Adrenal gland (tissue), 12 donors: Measurements from ENCODE around the gene NUF2. TPM values are rescaled to one million over a fixed set of nuclear protein-coding genes. Genes with fewer than 3 reads are reported as not detected.

ENCODE experiments used
- DNase-seq, 7 donors: peaks; one replicate each; pipeline ENCODE4 v3.0.0-alpha.2; 2019 to 2020
- H3K27ac ChIP-seq, 5 donors: fragments of 200-600 bp; sonication (generic) in 4 of 5; 1 replicate in 3 of 5; 2 replicates in 2 of 5; pipeline versions ENCODE4 v1.5.1 to v1.8.0; 2016 to 2020; ENCODE audit warnings: mild to moderate bottlenecking in 1 of 5
- H3K27me3 ChIP-seq: fragments of 200-600 bp; 2 replicates; pipeline ENCODE4 v1.8.0; 2021
- H3K36me3 ChIP-seq, 2 donors: fragments of 200-600 bp; replicated peaks in 1 of 2; 1 replicate in 1 of 2; 2 replicates in 1 of 2; pipeline versions ENCODE4 v1.5.1 to v1.8.0; 2018 to 2022
- H3K4me1 ChIP-seq, 2 donors: fragments of 200-600 bp; replicated peaks in 1 of 2; 1 replicate in 1 of 2; 2 replicates in 1 of 2; pipeline versions ENCODE4 v1.5.1 to v1.8.0; 2018 to 2021
- H3K4me3 ChIP-seq, 4 donors: fragments of 200-600 bp; sonication (generic) in 3 of 4; one replicate each; pipeline ENCODE4 v1.5.1; 2016 to 2018
- H3K9me3 ChIP-seq, 3 donors: fragments of 200-600 bp; sonication (generic) in 1 of 3; replicated peaks in 1 of 3; 1 replicate in 2 of 3; 2 replicates in 1 of 3; pipeline versions ENCODE4 v1.5.1 to v1.8.0; 2016 to 2021
- POLR2A ChIP-seq, 2 donors: fragments of 450-650 bp; IDR thresholded peaks; one replicate each; pipeline ENCODE4 v1.6.1; 2017; ENCODE audit warnings: antibody characterized with exemption in 2 of 2, mild to moderate bottlenecking in 2 of 2, moderate library complexity in 1 of 2
- WGBS, 4 donors: extraction: QIAGEN DNeasy Blood & Tissue Kit in 2 of 4; methylation state at CpG; one replicate each; pipeline versions ENCODE4 v1.1.5 to v1.1.7; 2013 to 2017; 5-methylcytosine and 5-hydroxymethylcytosine counted together
- intact Hi-C, 2 donors: fragments of 100-400 bp; cut with DNase I; formaldehyde crosslinking; loops; one replicate each; pipeline versions ENCODE4 v1.14.1 to v1.15.0; 2022 to 2023
- polyA plus RNA-seq, 3 donors: library from polyadenylated mRNA; stranded (reverse); fragments of 200-250 nt in 2 of 3; fragments of 350-450 nt in 1 of 3; fragmentation: Illumina TruSeq in 1 of 3; extraction: RNeasy Lipid Tissue Mini Kit (QIAGEN cat#74804) in 1 of 3; gene quantifications; one replicate each; pipeline ENCODE4 v1.2.3, GENCODE V29; 2013 to 2014
- total RNA-seq, 9 donors: library from RNA; depleted of rRNA in 4 of 9; stranded (reverse); fragments of >200 nt in 4 of 9; fragments of 120-200 nt in 1 of 9; fragmentation: NEBNext Ultra II Directional in 1 of 9; extraction: Animal tissue kit (Norgen Biotek cat#: 25700) in 1 of 9; gene quantifications; one replicate each; pipeline versions ENCODE4 v1.1.0 to v1.2.4, GENCODE V29; 2013 to 2023
- TF ChIP-seq, protein P1 (sequence below), 6 experiments: fragments of 450-650 bp in 4 of 6; fragments of 200-600 bp in 2 of 6; sonication (generic) in 1 of 6; IDR thresholded peaks; 1 replicate in 5 of 6; 2 replicates in 1 of 6; pipeline versions ENCODE4 v1.5.1 to v1.8.0; 2016 to 2021; ENCODE audit warnings: antibody characterized with exemption in 6 of 6, mild to moderate bottlenecking in 2 of 6, moderate library complexity in 1 of 6
- donor health status: healthy with polysubstance abuse.
- donor health status: Bipolar disorder and iron deficiency.
- donor health status: DM: yes; HTN: yes; CAD: no.
- donor health status: DM: no; HTN: no; CAD: no.
- donor health status: DM: no; HTN: no; CAD: no.
- donor health status: DM: yes; HTN: yes; CAD: no.

The NUF2 gene
- total and polyA plus RNA-seq, 12 donors, result 0.53 to 12.4 (median 1.0) TPM; not detected in 1

DNA sequence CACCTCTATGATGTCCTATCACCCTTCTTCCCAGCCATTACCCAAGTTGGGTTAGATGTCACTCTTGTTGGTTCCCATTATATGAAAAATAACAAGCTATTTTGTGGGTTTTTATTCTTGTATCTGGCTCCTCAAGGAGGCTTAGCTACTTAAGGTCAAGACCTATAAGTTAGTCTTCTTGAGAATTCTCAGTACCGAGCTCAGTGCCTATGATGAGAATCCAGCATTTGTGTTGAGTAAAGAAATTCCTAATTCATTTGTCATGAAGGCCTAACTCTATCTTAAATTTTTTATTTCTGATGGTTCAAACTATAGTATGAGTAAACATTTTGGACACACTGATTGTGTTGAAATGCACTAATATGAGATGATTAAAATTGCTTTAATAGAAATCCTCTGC is 15.9 kb downstream of the NUF2 start:
- TF ChIP-seq, protein P1, sequence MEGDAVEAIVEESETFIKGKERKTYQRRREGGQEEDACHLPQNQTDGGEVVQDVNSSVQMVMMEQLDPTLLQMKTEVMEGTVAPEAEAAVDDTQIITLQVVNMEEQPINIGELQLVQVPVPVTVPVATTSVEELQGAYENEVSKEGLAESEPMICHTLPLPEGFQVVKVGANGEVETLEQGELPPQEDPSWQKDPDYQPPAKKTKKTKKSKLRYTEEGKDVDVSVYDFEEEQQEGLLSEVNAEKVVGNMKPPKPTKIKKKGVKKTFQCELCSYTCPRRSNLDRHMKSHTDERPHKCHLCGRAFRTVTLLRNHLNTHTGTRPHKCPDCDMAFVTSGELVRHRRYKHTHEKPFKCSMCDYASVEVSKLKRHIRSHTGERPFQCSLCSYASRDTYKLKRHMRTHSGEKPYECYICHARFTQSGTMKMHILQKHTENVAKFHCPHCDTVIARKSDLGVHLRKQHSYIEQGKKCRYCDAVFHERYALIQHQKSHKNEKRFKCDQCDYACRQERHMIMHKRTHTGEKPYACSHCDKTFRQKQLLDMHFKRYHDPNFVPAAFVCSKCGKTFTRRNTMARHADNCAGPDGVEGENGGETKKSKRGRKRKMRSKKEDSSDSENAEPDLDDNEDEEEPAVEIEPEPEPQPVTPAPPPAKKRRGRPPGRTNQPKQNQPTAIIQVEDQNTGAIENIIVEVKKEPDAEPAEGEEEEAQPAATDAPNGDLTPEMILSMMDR (IDR thresholded peaks at IDR 0.05), result no peak
- TF ChIP-seq POLR2A (IDR thresholded peaks at IDR 0.05), result no peak
- Histone ChIP-seq H3K27ac (no peak overlapping the region), H3K27me3 (no peaks in the 10 kb centered on the region), H3K4me1 (no peaks in the 10 kb centered on the region), H3K36me3 (no peaks in the 10 kb centered on the region), H3K4me3 (no peak overlapping the region), H3K9me3 (no peaks in the 10 kb centered on the region)
- WGBS, 4 donors, result 95 to 100% (median 98%) methylated on average over 1 of the region's 1 CpG
- intact Hi-C loops, result no loop called here
- DNase-seq, result no peak

DNA sequence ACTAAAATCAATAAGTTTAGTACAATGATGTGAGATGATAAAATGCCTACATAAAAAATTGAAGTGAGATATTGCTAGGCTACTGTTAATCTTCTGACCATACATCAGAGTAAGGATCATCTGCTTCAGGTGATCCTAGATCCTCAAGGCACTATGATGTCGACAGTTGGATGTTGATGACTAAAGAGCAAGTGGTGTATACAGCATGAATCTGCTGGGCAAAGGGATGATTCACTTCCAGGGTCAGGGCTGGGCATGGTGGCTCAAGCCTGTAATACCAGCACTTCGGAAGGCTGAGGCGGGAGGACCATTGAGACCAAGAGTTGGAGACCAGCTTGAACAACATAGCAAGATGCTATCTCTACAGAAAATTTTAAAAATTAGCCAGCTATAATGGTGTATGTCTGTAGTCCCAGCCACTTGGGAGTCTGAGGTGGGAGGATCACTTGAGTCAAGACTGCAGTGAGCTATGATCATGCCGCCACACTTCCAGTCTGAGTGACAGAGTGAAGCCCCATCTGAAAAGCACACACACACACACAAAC is 24.6 kb downstream of the NUF2 start:
- Histone ChIP-seq H3K27me3 (no peaks in the 10 kb centered on the region), H3K4me1 (no peaks in the 10 kb centered on the region), H3K4me3 (no peak overlapping the region), H3K36me3 (no peaks in the 10 kb centered on the region), H3K27ac (no peak overlapping the region), H3K9me3 (no peaks in the 10 kb centered on the region)
- TF ChIP-seq, protein P1 (IDR thresholded peaks at IDR 0.05), result no peak
- TF ChIP-seq POLR2A (IDR thresholded peaks at IDR 0.05), result no peak
- WGBS, 4 donors, result 73 to 99% (median 91%) methylated on average over 4 of the region's 4 CpGs
- no peak for DNase-seq
- intact Hi-C loops, result no loop called here

DNA sequence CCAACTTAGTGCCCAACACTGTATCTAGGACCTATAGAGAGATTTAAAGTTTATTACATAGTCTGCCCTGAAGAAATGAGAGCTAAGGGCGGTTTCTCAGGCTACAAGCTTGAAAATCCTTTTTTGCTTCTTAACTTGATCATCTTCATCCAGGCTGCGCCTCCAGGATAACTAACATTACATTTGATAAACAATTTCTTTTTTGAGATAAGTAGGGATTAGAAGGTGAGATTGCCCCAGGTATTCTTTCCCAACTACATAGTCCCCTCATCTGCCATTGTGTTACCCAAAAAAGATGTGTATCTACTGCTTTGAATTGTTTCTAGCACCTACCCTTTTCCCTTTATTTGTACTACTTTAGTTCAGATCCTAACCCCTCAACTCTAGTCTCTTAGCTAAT is 25.4 kb downstream of the NUF2 start:
- no peak for DNase-seq
- H3K36me3 ChIP-seq, result no peaks in the 10 kb centered on the region
- H3K27ac ChIP-seq, result no peak overlapping the region
- H3K9me3 ChIP-seq, result no peaks in the 10 kb centered on the region
- no peaks in the 10 kb centered on the region for H3K4me1 ChIP-seq
- H3K27me3 ChIP-seq, result no peaks in the 10 kb centered on the region
- no peak for TF ChIP-seq POLR2A (IDR thresholded peaks at IDR 0.05)
- TF ChIP-seq, protein P1 (IDR thresholded peaks at IDR 0.05), result no peak
- no peak overlapping the region for H3K4me3 ChIP-seq
- 96 to 98% (median 97%) methylated on average over 2 of the region's 2 CpGs for WGBS, 4 donors
- intact Hi-C loops, result no loop called here

DNA sequence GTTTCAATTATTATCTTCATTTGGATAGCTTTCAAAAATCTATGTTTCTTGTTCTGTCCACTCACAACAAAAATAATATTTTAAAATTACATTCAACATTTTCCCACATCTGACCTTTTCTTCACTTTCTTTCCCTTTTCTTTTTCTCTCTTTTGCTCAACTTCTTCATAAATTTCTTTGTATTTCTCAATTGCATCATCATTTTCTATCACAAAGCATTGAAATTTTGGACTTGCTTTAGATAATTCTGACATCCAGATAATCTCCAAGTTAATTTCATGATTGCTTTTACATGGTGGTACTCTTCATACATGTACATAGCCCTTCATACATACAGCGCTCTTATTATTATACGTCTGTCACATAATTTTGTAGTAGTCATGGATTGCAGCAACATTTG is 30.2 kb downstream of the NUF2 start:
- intact Hi-C loops, result no loop called here
- no peak for TF ChIP-seq POLR2A (IDR thresholded peaks at IDR 0.05)
- TF ChIP-seq, protein P1 (IDR thresholded peaks at IDR 0.05), result no peak
- DNase-seq, result no peak
- no peaks in the 10 kb centered on the region for H3K36me3 ChIP-seq
- H3K4me1 ChIP-seq, result no peaks in the 10 kb centered on the region
- no peaks in the 10 kb centered on the region for H3K9me3 ChIP-seq
- no peak overlapping the region for H3K27ac ChIP-seq
- H3K4me3 ChIP-seq, result no peak overlapping the region
- 94 to 98% (median 96%) methylated on average over 2 of the region's 2 CpGs for WGBS, 4 donors
- H3K27me3 ChIP-seq, result no peaks in the 10 kb centered on the region
